GM23248 (cell line): ENCODE data around the gene FRY.

Experiments
- EZH2 ChIP-seq: fragments of 200-600 bp; sonication (generic); IDR thresholded peaks from 2 replicates; pipeline ENCODE4 v1.6.1; 2018; ENCODE audit warnings: antibody characterized with exemption, mild to moderate bottlenecking; ENCODE audit not compliant: insufficient read depth, poor library complexity, severe bottlenecking
- EZH2phosphoT487 ChIP-seq: fragments of 200-600 bp; sonication (generic); IDR thresholded peaks from 2 replicates; pipeline ENCODE4 v1.6.1; 2018; ENCODE audit warnings: antibody characterized with exemption, moderate library complexity, mild to moderate bottlenecking, low read depth; ENCODE audit not compliant: insufficient read depth

DNA sequence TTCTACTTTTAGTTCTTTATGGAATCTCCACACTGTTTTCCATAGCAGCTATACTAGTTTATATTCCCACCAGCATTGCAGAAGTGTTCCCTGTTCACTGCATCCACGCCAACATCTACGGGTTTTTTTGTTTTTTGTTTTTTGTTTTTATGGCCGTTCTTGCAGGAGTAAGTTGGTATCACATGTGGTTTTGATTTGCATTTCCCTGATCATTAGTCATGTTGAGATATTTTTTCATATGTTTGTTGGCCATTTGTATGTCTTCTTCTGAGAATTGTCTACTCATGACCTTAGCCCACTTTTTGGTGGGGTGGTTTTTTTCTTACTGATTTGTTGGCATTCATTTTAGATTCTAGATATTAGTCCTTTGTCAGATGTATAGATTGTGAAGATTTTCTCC, 89.7 kb downstream of the FRY start:
- TF ChIP-seq EZH2 (no peak), EZH2phosphoT487 (no peak)
